SK-N-SH (cell line): ENCODE results near the gene CFAP20DC.

Experiments
- CHD2 ChIP-seq: fragments of 150-350 bp; IDR thresholded peaks from 2 replicates; pipeline ENCODE4 v1.6.1; 2018; ENCODE audit warnings: low read length; ENCODE audit not compliant: partially characterized antibody
- EP300 ChIP-seq, 2 experiments: IDR thresholded peaks; 2 replicates each; pipeline versions ENCODE4 v1.4.0 to v1.6.1; 2012; ENCODE audit warnings: borderline replicate concordance in 1 of 2, low read depth in 1 of 2, low read length in 1 of 2
- EZH2phosphoT487 ChIP-seq: fragments of 200-600 bp; sonication (generic); IDR thresholded peaks from 2 replicates; pipeline ENCODE4 v1.6.1; 2017; ENCODE audit warnings: low read depth, mixed run types, mild to moderate bottlenecking, antibody characterized with exemption, moderate library complexity, borderline replicate concordance
- NRF1 ChIP-seq: IDR thresholded peaks from 2 replicates; pipeline ENCODE4 v1.6.1; 2012; ENCODE audit warnings: low read depth, mild to moderate bottlenecking, low read length
- POLR2AphosphoS5 ChIP-seq: IDR thresholded peaks from 2 replicates; pipeline ENCODE4 v1.6.1; 2012; ENCODE audit warnings: low read depth, low read length
- RCOR1 ChIP-seq: fragments of 150-350 bp; IDR thresholded peaks from 2 replicates; pipeline ENCODE4 v1.6.1; 2017; ENCODE audit warnings: antibody characterized with exemption, low read length
- SMC3 ChIP-seq: IDR thresholded peaks from 2 replicates; pipeline ENCODE4 v1.6.1; 2012; ENCODE audit warnings: low read depth, low read length, improper control_type of control experiment
- TAF1 ChIP-seq: IDR thresholded peaks from 2 replicates; pipeline ENCODE4 v1.6.1; 2012; ENCODE audit warnings: low read depth, mild to moderate bottlenecking, low read length, moderate library complexity, borderline replicate concordance
- TCF12 ChIP-seq: IDR thresholded peaks from 2 replicates; pipeline ENCODE4 v1.4.0; 2012
- TF ChIP-seq, protein P1 (sequence below): fragments of 200-600 bp; sonication (generic); IDR thresholded peaks from 2 replicates; pipeline ENCODE4 v1.6.1; 2017; ENCODE audit warnings: antibody characterized with exemption, mild to moderate bottlenecking, moderate library complexity
- TF ChIP-seq, protein P2 (sequence below): fragments of 150-350 bp; IDR thresholded peaks from 2 replicates; pipeline ENCODE4 v1.6.1; 2017; ENCODE audit warnings: antibody characterized with exemption, low read length, low read depth, borderline replicate concordance
- TF ChIP-seq, protein P3 (sequence below): IDR thresholded peaks from 2 replicates; pipeline ENCODE4 v1.4.0; 2012; ENCODE audit warnings: low read depth, borderline replicate concordance
- TF ChIP-seq, protein P4 (sequence below): IDR thresholded peaks from 2 replicates; pipeline ENCODE4; 2012
- TF ChIP-seq, protein P5 (sequence below): IDR thresholded peaks from 2 replicates; pipeline ENCODE4 v1.4.0; 2012; ENCODE audit warnings: low read depth

DNA sequence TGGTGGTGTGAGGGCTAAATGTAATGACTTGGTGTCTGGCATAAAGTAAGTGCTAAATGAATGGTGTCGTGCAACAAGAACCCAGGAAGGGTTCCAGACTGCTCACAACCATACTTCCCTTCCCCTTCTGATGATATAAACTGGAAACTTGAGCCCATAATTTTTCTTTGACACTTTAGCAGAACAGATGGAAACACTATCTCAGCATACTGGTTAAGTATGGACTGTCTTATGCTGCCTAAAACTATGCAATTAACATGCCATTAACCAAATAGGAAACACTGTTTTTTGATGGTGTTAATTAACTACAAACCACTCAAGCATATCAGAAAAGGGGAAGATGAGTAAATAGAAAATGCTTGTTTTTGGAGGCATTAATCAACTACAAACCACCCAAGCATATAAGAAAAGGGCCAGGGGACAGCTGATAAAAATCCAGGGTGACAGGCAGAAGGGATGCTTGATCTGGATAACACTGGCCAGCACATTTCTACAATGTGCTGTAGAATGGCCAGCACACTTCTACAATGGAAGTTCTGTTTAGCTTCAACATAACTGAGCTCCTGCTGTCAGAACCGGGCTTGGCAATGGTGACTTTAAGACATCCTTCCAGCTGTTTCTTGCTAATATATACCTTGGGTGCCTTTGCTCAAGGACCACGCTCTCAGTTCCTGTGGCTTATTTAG, 297.8 kb downstream of the CFAP20DC start:
- TF ChIP-seq EP300 (IDR thresholded peaks at IDR 0.05; ENCODE audit: borderline replicate concordance in 1 of 2, low read depth in 1 of 2, low read length in 1 of 2) (no peak), EZH2phosphoT487 (no peak), SMC3 (no peak), TAF1 (no peak), CHD2 (no peak), TCF12 (no peak), RCOR1 (no peak), POLR2AphosphoS5 (no peak), NRF1 (no peak)
- TF ChIP-seq, protein P1, sequence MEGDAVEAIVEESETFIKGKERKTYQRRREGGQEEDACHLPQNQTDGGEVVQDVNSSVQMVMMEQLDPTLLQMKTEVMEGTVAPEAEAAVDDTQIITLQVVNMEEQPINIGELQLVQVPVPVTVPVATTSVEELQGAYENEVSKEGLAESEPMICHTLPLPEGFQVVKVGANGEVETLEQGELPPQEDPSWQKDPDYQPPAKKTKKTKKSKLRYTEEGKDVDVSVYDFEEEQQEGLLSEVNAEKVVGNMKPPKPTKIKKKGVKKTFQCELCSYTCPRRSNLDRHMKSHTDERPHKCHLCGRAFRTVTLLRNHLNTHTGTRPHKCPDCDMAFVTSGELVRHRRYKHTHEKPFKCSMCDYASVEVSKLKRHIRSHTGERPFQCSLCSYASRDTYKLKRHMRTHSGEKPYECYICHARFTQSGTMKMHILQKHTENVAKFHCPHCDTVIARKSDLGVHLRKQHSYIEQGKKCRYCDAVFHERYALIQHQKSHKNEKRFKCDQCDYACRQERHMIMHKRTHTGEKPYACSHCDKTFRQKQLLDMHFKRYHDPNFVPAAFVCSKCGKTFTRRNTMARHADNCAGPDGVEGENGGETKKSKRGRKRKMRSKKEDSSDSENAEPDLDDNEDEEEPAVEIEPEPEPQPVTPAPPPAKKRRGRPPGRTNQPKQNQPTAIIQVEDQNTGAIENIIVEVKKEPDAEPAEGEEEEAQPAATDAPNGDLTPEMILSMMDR = no peak
- TF ChIP-seq, protein P2, sequence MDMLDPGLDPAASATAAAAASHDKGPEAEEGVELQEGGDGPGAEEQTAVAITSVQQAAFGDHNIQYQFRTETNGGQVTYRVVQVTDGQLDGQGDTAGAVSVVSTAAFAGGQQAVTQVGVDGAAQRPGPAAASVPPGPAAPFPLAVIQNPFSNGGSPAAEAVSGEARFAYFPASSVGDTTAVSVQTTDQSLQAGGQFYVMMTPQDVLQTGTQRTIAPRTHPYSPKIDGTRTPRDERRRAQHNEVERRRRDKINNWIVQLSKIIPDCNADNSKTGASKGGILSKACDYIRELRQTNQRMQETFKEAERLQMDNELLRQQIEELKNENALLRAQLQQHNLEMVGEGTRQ = no peak
- TF ChIP-seq, protein P3, sequence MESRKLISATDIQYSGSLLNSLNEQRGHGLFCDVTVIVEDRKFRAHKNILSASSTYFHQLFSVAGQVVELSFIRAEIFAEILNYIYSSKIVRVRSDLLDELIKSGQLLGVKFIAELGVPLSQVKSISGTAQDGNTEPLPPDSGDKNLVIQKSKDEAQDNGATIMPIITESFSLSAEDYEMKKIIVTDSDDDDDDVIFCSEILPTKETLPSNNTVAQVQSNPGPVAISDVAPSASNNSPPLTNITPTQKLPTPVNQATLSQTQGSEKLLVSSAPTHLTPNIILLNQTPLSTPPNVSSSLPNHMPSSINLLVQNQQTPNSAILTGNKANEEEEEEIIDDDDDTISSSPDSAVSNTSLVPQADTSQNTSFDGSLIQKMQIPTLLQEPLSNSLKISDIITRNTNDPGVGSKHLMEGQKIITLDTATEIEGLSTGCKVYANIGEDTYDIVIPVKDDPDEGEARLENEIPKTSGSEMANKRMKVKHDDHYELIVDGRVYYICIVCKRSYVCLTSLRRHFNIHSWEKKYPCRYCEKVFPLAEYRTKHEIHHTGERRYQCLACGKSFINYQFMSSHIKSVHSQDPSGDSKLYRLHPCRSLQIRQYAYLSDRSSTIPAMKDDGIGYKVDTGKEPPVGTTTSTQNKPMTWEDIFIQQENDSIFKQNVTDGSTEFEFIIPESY = no peak
- TF ChIP-seq, protein P4, sequence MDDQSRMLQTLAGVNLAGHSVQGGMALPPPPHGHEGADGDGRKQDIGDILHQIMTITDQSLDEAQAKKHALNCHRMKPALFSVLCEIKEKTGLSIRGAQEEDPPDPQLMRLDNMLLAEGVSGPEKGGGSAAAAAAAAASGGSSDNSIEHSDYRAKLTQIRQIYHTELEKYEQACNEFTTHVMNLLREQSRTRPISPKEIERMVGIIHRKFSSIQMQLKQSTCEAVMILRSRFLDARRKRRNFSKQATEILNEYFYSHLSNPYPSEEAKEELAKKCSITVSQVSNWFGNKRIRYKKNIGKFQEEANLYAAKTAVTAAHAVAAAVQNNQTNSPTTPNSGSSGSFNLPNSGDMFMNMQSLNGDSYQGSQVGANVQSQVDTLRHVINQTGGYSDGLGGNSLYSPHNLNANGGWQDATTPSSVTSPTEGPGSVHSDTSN = no peak
- TF ChIP-seq, protein P5, sequence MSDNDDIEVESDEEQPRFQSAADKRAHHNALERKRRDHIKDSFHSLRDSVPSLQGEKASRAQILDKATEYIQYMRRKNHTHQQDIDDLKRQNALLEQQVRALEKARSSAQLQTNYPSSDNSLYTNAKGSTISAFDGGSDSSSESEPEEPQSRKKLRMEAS = no peak
